ENCODE results near the gene PLOD3.

PLOD3 gene

DNA sequence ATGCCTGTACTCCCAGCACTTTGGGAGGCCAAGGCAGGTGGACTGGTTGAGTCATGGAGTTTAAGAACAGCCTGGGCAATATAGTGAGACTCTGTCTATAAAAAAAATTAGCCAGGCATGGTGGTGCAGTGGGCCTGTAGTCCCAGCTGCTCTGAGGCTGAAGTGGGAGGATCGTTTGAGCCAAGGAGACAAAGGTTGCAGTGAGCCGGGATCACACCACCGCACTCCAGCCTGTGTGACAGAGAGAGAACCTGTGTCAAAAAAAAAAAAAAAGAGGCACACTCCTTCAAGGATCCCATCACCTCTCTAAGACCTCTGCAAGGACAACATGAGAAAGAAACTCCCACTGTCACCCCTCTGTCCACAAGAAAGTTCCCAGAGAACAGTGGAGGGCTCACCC lies 41.7 kb downstream of the PLOD3 start:
- DNase-seq: no peak

DNA sequence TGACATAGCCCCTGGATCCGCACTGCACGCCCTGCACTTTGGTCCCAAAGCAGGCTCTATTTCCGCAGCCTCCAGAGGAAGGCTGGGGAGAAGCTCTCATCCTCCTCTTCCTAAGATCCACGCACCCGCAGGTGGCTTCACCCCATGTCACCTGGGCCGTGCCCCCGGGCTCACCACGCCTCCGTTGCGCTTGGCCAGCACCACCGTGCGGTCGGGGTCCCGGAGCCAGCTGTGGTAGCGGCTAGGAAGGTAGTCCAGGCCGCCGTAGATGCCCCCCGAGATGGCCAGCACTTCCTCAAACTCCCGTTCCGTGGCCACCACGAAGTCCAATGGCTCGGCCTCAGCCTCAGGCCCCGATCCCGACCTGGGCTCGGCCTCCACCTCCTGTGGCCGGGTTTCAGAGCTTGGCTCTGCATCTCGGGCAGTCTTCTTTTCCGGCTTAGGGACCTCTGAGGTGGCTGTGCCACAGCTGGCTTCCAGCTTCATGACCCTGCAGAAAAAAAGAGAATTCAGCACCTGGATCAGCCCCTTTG lies 43.0 kb downstream of the PLOD3 start:
- DNase-seq: no peak

DNA sequence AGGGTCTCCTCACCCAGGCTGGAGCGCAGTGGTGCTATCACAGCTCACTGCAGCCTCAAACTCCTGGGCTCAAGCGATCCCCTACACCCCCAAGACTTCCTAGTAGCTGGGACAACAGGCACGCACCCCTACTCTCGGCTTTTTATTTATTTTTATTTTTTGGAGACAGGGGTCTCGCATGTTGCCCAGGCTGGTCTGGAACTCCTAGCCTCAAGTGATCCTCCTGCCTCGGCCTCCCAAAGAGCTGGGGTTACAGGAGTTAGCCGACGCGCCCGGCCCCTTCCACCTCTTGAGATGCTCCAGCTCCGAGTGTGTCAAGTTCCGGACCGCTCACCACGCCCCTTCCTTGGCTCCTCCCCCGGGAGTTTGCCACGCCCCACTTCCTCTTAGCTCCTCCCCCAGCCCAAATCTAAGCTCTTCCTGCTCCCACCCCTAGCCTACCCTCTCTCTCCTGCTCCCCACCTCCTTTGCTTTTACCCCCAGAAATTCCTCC lies 43.6 kb downstream of the PLOD3 start:
- DNase-seq: peak in 4 of 5 donors; percentile 39 to 79 (median 47)

DNA sequence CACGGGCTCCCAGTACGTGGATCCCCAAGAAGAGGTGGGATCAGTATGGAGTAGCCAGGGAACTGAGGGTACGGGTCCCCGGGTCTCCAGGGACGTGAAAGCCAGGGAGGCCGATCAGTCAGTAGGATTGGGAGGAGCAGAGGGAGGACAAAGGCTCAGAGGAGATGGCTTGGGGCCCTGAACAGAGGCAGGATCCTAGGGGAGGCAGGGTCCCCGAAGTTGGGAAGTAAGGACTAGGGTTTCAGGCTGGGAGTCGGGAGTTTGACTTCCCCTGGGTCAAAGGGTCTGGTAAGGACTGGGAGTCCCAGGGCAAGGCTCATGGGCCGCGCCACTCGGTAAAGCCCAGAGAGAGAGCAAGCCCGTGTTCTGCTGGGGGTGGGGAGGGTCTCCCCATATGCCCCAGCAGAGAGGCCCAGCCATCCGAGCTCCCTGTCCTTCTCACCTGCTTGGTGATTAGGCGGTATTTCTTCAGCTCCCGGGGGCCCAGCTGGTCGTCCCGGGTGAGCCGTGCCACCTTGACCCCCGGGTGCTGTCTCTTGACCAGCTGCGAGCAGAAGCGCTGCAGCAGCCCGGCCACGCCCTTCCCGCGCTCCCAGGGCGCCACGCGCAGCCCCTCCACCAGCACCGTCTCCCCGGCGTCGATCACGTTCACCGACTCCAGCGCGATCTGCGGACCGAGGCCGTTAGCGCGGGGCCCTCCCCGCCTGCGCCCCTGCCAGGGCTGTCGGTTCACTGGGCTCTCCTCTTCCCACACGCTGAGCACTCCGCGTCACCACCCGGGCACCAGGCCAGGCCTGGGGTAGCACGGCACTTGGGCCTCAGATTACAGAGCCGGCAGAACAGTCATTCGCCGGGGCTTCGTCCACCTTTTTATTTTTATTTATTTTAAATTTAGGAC lies 44.3 kb downstream of the PLOD3 start:
- DNase-seq: no peak

DNA sequence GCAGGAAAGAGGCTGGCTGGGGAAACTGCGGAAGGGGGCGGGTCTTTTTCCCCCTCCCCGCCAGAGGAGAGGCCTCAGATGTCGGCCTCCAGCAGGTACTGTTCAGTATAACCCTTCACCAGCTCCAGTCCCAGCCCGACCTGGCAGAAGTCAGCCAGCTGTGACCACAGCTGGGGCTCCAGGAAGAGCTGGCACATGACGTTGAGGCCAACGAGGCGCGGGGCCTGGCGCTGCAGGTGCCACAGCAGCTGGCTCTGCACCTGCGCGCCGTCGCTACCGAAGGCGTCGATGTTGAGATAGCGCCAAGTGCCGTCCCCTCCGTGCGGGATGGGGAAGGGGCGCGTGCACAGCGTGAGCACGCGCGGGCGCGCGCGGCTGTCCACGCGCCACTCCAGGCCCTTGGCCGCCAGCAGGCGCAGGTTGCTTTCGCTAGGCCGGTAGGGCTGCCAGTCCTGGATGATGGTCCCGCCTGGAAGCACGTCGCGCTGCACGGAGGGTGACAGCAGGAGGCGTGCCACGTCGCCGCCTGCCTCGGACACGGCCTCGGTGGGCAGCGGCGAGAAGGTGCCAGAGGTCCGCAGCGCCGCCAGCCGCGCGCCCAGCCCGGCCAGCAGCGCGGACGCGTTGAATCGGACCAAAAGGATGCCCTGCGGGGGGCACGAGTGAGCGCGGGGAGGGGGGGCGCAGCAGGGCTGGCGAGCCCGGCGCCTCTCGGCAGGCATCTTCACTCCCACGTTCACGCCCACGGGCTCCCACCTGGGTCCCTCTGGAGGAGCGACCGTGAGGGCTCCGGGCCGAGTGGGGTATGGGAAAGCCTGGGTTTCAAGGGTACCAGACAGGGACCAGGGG lies 45.2 kb downstream of the PLOD3 start:
- DNase-seq: peak in 1 of 5 donors; percentile 35

DNA sequence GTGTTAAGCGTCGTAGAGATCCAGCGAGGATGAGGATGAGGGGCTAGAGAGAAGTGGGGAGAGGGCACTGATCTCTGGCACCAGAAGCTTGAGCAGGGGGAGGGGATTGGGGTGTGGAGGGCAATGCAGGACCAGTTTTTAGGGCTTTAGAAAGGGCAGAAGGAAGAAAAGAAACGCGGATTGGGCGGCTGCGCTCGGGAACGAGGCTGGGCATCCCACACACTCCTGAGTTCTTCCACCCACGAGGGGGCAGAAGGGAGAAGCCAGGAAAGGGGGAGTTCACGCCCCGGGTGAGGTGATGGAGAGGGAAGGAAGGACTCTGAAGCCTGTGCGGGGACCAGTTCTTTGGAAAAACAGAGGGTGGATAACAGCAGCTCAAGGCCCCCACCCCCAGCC lies 45.9 kb downstream of the PLOD3 start:
- no peak for DNase-seq

DNA sequence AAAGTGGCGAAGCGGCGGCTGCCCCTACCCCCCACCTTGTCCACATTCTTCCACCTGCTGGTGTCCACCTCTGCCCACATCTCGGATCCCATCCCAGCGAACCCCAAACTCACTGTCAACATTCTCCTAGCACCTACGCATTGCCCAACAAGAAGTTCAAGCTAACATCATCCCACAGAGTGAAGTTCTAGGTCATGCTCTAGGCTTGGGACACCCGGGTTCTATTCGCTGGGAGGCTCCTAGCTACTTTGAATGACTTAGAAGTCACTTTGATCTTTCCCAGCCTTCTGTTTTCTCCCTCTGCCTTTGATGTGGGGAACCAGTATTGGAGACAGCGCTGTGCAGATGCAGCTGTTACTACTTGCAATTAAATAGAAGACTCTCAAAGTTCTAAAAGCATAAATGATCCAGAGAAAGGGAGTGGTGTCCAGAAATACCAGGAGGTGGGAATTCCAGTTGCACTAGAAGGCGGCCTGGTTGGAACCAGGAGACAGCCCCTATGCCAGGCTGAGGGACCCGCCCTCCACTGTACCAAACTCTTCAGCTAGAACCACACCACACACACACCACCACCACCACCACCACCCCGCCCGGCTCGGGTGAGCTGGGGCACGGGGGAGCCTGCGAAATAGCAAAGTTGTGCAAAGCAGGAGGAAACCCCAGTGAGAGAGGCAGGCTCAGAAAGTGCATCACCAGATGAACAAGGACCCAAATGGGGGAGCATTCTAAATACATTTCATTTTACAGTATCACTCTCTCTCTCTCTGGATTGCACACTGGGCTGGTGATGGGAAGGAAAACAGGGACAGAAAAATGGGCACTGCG lies 46.6 kb downstream of the PLOD3 start:
- DNase-seq: no peak

DNA sequence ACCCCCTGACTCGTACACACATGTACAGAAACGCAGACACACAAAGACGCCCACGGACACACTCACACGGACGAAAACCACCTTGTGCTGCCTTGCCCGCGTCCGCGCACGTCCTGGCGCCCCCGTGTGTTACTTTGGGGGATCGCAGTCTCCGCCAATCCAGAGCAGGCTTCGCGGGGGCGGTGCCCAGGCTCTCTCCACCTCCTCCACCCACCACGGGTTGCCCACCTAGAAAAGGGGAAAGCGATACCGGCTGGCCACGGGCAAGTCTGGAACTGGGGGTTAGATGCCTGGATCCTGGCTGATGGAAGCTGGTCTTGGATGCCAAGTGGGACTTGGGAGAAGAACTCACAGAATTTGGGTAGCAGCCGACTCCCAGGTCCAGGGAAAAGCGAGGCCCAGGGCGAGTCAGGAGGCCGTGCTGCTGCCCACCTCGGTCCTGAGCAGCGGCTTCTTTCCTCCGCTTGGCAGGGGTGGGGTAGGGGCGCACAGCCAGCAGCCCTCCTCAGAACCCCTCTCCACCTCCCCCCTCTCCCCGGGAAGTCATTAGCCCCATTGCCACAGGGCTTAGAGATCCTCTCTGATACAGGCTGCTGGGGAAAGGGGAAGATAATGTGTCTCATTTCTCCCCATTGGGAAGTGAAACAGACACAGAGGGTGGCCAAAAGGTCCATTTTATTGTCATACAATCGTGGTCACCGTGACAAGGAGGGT lies 47.4 kb downstream of the PLOD3 start:
- DNase-seq: peak; percentile 56 to 72 (median 68)

DNA sequence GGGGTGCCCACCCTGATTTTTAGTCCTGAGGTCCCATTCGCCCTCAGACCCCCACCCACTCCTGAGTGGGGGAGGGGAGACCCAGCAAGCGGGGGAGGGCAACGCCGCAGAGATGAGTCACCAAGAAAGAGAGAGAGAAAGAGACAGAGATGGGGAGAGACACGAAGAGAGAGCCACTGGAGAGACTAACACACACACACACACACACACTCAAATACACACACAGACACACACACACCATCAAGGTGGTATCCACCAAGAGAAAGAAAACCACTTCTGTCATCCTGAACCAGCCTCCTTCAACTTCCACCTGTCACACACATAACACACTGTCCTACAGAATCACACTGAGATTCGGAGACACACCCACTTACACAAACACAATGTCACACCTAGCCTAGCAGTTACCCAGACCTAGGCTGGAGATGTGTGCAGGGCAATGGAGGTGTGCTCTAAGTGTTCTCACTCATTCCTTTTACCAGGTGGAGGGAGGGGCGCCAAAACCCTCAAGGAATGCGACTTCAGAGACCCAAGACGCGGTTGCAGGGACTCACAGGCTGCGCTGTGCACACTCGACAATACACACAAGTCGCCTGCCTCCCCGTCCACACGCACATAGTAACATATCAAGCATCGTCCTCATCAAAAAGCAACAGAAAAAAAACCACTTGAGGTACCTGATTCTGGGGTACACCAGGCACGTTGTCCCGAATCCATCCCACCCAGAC lies 48.1 kb downstream of the PLOD3 start:
- no peak for DNase-seq

DNA sequence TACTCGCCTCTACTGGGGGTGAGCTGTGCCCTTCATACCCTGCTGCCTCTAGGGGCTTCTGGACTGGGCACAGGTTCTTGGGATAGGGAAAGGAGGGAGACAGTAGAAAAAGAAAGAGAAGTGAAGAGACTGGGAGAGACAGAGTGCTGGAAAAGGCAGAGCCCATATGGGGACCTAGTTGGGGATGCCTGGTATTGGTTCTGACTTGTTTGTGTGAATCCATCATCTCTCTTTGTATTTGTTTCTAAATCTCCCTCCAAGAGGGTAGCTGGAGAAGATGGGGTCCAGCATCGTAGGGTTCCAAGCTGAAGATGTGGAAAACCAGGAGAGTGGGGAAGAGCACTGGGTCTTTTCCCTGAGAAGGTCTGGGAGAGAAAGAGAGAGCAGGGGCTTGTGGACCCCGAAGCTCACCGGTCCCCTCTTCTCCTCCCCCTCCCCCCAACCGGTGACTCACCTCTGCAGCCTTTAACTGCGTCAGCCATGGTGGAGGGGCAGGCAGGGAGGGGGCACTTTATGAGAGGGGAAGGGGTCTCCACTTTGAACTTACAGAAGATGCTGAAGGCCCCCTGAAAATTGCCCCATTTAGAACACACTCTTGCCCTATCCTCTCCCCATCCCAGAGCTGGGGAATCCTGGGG lies 48.9 kb downstream of the PLOD3 start:
- no peak for DNase-seq

DNA sequence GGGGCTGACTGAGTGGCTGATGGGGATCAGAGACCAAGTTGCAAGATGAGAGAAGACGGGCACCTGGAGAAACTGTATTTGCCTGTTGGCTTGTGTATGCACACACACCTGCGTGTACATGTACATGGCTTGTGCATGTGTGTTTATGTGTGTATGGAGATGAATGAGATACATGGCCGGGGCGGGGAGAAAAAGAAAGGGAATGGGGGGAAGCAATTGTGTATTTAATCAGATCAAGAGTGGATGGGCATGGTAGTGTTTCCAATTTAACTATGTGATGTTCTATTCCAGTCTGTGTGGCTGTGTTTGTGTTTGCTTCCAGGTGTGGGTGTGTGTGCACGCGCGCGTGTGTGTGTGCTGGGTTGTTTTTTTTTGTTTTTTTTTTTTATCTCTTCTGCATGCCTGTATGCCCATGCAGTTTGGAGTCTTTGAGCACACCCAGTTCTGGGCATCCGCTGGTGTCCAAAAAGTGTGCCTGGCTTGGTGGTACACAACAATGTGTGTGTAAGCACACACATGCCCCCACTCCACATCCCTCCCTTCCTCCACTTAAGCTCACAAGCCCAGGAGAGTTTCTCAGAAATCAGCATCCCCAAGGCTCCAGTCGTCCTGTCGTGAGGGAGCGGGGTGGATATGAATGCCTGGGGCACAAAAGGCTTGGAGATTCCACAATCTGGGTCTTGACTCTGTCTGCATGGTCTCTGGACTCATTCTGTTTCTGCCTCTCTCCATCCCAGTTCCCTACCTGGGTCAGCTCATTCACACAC lies 49.6 kb downstream of the PLOD3 start:
- no peak for DNase-seq

DNA sequence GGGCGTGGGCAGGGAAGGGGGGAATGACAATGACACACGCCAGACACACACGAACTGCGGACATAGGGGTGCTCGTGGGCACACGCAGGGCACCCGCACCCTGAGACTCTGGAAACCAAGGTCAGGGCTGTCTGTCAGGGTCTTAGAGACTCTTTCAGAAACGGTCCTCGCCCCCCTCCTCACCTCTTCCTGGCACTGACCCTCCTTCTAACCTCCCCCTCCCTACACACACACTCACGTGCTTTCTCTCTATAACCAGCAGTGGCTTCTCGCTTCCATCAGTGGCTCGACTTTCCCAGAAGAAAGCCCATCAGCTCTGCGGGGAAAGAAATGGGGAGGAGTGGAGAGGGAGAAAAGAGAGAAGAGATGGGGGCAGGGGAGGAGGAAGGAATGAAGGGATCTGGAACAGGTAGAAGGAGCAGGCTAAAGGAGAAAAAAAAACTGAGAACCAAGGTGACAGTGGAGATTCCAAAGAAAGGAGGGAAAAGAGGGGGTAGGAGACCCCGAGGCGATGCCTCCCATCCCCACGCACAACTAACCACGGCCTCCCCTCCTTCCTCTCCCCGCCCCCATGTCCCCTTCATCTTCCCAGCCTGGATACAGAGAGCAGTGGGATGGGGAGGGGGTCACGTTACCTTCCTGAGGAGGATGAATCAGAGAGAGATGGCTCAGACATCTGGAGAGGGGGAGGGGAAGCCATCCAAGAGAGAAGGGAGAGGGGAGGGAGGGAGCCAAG lies 50.3 kb downstream of the PLOD3 start:
- no peak for DNase-seq

DNA sequence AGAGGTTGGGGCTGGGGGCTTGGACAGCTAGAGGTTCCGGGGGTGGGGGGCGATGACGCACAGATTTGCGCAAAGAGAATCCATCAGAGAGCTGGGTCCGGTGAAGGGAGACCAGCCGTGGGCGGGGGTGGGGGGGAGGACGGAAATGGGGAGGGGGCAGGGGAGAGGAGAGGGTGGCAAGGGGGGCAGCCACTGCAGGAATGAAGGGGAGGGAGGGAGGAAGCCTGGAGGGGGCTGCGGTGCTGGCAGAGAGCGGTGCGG lies 50.8 kb downstream of the PLOD3 start:
- no peak for DNase-seq

DNA sequence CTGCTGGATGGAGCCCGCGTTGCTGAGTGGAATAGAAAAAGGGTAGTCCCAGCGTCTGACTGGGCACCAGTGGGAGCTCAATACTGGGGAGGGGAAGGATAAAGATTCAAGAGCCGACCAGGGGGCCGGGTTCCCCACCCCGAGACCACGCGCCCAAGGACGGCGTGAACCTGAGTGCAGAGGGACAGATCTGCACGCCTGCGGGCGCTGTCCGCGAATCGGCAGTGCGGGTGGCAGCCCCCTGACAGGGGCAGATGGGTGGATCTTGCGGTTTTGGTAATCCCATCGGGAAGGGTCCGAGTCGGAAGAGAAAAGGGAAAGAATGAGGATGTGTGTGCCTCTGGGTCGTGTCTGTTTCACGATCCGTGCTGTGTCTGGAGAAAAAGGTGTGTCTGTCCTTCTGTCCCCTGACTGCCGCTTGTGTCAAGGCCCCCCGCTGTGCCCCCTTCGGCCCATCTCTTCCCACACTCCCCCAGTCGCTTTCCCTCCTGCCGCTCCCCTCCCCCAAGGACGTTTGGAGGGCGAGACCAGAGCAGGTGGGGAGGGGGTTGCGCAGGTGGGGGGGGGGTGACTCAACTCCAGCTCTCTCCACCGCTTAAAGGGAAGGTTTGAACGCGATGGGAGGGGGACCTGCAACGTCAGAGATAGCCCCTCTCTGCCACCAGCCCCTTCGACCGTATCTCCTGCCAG lies 51.3 kb downstream of the PLOD3 start:
- no peak for DNase-seq

DNA sequence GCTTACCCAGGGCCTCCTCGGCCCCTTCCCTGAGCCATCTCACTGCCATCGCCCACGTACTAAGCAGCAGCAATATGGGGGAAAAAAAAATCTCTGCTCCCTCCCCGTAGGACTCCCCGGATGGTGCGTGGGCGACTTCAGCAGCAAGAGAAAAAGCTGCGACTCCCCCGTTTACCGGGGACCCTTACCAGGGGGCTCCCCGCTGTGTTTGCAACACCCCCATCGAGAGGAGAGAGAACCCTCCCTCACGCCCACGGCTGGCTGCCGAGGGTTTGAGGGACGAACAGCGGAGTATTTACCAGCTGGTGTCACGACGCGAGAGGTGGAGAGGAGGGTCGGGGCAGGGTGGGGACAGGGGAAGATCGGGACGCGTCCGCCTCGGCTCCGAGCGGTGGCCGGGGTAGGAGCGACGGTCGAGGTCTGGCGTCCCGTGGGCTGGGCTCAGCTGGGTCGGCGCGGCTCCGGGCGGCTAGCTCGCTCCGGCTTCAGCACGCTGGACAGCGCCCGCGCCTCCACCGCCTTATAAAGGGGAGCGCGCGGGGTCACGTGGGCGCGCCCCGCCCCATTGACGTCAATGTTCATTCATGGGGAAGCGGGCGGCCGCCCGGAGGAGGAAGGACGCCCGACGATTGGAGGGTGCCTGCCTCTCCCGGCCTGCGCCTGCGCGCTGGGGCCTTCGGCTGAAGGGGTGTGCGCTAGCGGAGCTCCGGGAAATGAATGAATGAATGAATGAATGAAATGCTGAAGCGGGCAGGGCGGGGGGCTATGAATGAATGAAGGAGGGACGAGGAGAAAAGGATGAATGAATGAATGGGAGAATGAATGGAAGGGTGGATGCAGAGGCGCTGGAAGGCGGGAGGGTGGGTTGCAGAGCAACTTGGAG lies 52.1 kb downstream of the PLOD3 start, which contains the start of gene VGF:
Gene VGF (minus strand): TSS at position 495 of the 883 bp plus-strand sequence. CDS start 726 bp downstream, outside the sequence.
- DNase-seq: peak; percentile 83 to 94 (median 89)

DNA sequence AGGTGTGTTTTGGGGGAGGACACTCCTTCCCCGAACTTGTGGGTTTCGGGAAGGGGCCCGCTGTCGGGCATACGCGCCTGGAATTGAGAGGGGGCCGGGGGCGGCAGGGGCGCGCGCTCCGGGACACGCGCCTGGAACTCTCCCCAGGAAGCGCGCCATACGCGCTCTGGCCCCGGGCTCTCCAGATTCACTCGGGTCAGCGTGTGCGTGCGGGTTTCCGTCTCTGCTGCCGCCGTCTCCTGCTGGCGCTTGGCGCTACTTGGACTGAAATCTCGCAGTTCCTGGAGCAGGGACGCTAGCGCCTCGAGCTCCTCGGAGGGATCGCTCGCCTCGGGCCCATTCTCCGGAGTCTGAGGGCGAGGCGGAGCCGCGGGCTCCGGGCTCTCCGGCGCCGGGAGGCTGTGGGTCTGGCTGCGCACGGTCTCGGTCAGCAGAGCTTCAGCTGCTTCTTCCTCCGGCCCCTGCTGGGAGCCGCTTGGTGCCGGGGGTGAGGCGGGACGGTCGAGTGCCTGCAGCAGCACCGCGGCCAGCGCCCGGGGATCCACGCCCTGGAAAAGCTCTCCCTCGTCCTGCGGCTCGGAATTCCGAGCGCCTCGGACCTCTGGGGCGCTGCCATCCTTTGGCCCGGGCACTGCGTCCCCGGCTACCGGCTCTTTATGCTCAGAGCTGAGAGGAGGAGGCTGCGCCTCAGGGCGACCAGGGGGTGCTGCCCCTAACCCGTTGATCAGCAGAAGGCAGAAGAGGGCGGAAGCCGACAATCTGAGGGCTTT lies 53.1 kb downstream of the PLOD3 start:
- DNase-seq: no peak

All from T-helper 1 cell (primary cell).